HEK293 (cell line): ENCODE data around the gene FOXS1.

Source experiments
- CTCF ChIA-PET: fragments of 350-600 bp; formaldehyde crosslinking; extraction: SDS; loops from one replicate; lab custom pipeline; 2021; ENCODE audit warnings: antibody characterized with exemption; lab: Yijun Ruan, JAX
- POLR2A ChIA-PET: fragments of 300-600 bp; formaldehyde crosslinking; extraction: SDS; loops from one replicate; lab custom pipeline; 2020; ENCODE audit warnings: antibody characterized with exemption, inconsistent platforms; lab: Yijun Ruan, JAX
- H3K27ac ChIP-seq: fragments of 200-500 bp; sonication (Bioruptor generic); 2 replicates; pipeline ENCODE4 v1.5.1; 2014; ENCODE audit warnings: low read depth, low read length, control low read depth, inconsistent platforms; ENCODE audit errors: extremely low read depth
- H3K36me3 ChIP-seq, 2 experiments: fragments of 200-500 bp in 1 of 2; sonication (Bioruptor generic) in 1 of 2; 1 replicate in 1 of 2; 2 replicates in 1 of 2; pipeline ENCODE4 v1.5.1; 2014 to 2017; ENCODE audit warnings: inconsistent platforms in 2 of 2, low read length in 2 of 2; ENCODE audit not compliant: control insufficient read depth in 2 of 2, insufficient read depth in 1 of 2
- H3K4me1 ChIP-seq: fragments of 200-500 bp; sonication (Bioruptor generic); 2 replicates; pipeline ENCODE4 v1.5.1; 2014; ENCODE audit warnings: mild to moderate bottlenecking, low read length, inconsistent platforms; ENCODE audit not compliant: control insufficient read depth, insufficient read depth
- H3K4me3 ChIP-seq: 2 replicates; pipeline ENCODE4 v1.5.1; 2011; ENCODE audit warnings: low read depth, mild to moderate bottlenecking, control low read depth, low read length, moderate library complexity
- H3K9me3 ChIP-seq: fragments of 200-500 bp; sonication (Bioruptor generic); 2 replicates; pipeline ENCODE4 v1.5.1; 2014; ENCODE audit warnings: low read depth, low read length, inconsistent platforms; ENCODE audit not compliant: control insufficient read depth, insufficient read depth
- GLI2 ChIP-seq: fragments of 450-650 bp; formaldehyde crosslinking; IDR thresholded peaks from 2 replicates; pipeline ENCODE4; 2017; ENCODE audit warnings: missing biosample characterization, missing genetic modification characterization, low read depth, borderline replicate concordance
- PRDM4 ChIP-seq: fragments of 450-650 bp; formaldehyde crosslinking; IDR thresholded peaks from 2 replicates; pipeline ENCODE4 v1.5.1; 2017; ENCODE audit warnings: missing biosample characterization, missing genetic modification characterization
- SALL2 ChIP-seq: fragments of 450-650 bp; formaldehyde crosslinking; IDR thresholded peaks from 2 replicates; pipeline ENCODE4 v1.5.0; 2017; ENCODE audit warnings: missing biosample characterization, mild to moderate bottlenecking, missing genetic modification characterization, borderline replicate concordance
- ZBTB10 ChIP-seq: fragments of 450-650 bp; formaldehyde crosslinking; IDR thresholded peaks from 2 replicates; pipeline ENCODE4 v1.5.1; 2016; ENCODE audit warnings: missing biosample characterization, missing genetic modification characterization
- ZNF175 ChIP-seq: fragments of 450-650 bp; formaldehyde crosslinking; IDR thresholded peaks from 2 replicates; pipeline ENCODE4 v1.5.1; 2016; ENCODE audit warnings: missing biosample characterization, missing genetic modification characterization
- ZNF37A ChIP-seq: fragments of 450-650 bp; IDR thresholded peaks from 2 replicates; pipeline ENCODE4 v1.5.1; 2018; ENCODE audit warnings: missing biosample characterization, missing genetic modification characterization
- ZNF416 ChIP-seq: fragments of 450-650 bp; formaldehyde crosslinking; IDR thresholded peaks from 2 replicates; pipeline ENCODE4 v1.5.1; 2016; ENCODE audit warnings: missing biosample characterization, missing genetic modification characterization
- ZNF558 ChIP-seq: fragments of 450-650 bp; formaldehyde crosslinking; IDR thresholded peaks from 2 replicates; pipeline ENCODE4 v1.5.1; 2016; ENCODE audit warnings: missing biosample characterization, missing genetic modification characterization
- ZNF704 ChIP-seq: fragments of 450-650 bp; formaldehyde crosslinking; IDR thresholded peaks from 2 replicates; pipeline ENCODE4 v1.5.1; 2016; ENCODE audit warnings: missing biosample characterization, missing genetic modification characterization
- ZNF776 ChIP-seq: fragments of 450-650 bp; formaldehyde crosslinking; IDR thresholded peaks from 2 replicates; pipeline ENCODE4 v1.5.0; 2017; ENCODE audit warnings: missing biosample characterization, missing genetic modification characterization, borderline replicate concordance
- TF ChIP-seq, protein P1 (sequence below): fragments of 450-650 bp; formaldehyde crosslinking; IDR thresholded peaks from 2 replicates; pipeline ENCODE4 v1.5.1; 2017; ENCODE audit warnings: missing biosample characterization, missing genetic modification characterization
- TF ChIP-seq, protein P2 (sequence below): fragments of 450-650 bp; formaldehyde crosslinking; IDR thresholded peaks from 2 replicates; pipeline ENCODE4 v1.5.1; 2016; ENCODE audit warnings: missing biosample characterization, missing genetic modification characterization
- TF ChIP-seq, protein P3 (sequence below): fragments of 450-650 bp; formaldehyde crosslinking; IDR thresholded peaks from 2 replicates; pipeline ENCODE4 v1.5.1; 2016; ENCODE audit warnings: missing biosample characterization, missing genetic modification characterization, borderline replicate concordance

Gene FOXS1

GRCh38 chr20:31801508-31801907, 43.9 kb downstream of the FOXS1 start (continued):
- TF ChIP-seq, protein P1, sequence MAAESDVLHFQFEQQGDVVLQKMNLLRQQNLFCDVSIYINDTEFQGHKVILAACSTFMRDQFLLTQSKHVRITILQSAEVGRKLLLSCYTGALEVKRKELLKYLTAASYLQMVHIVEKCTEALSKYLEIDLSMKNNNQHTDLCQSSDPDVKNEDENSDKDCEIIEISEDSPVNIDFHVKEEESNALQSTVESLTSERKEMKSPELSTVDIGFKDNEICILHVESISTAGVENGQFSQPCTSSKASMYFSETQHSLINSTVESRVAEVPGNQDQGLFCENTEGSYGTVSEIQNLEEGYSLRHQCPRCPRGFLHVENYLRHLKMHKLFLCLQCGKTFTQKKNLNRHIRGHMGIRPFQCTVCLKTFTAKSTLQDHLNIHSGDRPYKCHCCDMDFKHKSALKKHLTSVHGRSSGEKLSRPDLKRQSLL (tag by site-specific recombination): no peak
- TF ChIP-seq PRDM4: no peak

DNA sequence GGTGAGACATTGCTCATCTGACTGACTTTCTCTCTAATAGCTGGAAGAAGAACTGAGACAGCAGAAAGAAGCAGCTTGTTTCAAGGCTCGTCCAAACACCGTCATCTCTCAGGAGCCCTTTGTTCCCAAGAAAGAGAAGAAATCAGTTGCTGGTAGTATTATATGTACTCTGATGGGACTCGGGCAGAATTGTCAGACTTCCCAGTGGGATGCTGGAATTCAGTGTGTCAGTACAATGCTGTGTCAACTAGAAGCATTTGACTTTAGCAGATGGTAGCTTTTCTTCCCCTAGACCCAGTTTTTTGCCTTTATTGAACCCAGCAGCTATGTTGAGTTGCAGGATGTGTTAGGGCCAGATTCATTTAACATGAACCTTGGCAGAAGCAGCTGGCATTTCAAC, 48.0 kb downstream of the FOXS1 start:
- CTCF ChIA-PET: no interaction called here
- Histone ChIP-seq H3K4me1 (no peaks in the 10 kb centered on the region), H3K36me3 (peaks cover 81 to 94% of the 10 kb centered on the region in 2 experiments)
- TF ChIP-seq, protein P2, sequence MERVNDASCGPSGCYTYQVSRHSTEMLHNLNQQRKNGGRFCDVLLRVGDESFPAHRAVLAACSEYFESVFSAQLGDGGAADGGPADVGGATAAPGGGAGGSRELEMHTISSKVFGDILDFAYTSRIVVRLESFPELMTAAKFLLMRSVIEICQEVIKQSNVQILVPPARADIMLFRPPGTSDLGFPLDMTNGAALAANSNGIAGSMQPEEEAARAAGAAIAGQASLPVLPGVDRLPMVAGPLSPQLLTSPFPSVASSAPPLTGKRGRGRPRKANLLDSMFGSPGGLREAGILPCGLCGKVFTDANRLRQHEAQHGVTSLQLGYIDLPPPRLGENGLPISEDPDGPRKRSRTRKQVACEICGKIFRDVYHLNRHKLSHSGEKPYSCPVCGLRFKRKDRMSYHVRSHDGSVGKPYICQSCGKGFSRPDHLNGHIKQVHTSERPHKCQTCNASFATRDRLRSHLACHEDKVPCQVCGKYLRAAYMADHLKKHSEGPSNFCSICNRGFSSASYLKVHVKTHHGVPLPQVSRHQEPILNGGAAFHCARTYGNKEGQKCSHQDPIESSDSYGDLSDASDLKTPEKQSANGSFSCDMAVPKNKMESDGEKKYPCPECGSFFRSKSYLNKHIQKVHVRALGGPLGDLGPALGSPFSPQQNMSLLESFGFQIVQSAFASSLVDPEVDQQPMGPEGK (tag by site-specific recombination): no peak
- TF ChIP-seq ZNF558: no peak
- TF ChIP-seq ZNF416: no peak
- TF ChIP-seq, protein P3, sequence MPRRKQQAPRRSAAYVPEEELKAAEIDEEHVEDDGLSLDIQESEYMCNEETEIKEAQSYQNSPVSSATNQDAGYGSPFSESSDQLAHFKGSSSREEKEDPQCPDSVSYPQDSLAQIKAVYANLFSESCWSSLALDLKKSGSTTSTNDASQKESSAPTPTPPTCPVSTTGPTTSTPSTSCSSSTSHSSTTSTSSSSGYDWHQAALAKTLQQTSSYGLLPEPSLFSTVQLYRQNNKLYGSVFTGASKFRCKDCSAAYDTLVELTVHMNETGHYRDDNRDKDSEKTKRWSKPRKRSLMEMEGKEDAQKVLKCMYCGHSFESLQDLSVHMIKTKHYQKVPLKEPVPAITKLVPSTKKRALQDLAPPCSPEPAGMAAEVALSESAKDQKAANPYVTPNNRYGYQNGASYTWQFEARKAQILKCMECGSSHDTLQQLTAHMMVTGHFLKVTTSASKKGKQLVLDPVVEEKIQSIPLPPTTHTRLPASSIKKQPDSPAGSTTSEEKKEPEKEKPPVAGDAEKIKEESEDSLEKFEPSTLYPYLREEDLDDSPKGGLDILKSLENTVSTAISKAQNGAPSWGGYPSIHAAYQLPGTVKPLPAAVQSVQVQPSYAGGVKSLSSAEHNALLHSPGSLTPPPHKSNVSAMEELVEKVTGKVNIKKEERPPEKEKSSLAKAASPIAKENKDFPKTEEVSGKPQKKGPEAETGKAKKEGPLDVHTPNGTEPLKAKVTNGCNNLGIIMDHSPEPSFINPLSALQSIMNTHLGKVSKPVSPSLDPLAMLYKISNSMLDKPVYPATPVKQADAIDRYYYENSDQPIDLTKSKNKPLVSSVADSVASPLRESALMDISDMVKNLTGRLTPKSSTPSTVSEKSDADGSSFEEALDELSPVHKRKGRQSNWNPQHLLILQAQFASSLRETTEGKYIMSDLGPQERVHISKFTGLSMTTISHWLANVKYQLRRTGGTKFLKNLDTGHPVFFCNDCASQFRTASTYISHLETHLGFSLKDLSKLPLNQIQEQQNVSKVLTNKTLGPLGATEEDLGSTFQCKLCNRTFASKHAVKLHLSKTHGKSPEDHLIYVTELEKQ (tag by site-specific recombination): no peak
- TF ChIP-seq ZNF776: no peak
- no peak for TF ChIP-seq ZNF704 (tag by site-specific recombination)
- no peak for TF ChIP-seq SALL2 (tag by site-specific recombination)
- no peak for TF ChIP-seq ZNF175 (tag by site-specific recombination)
- no peak for TF ChIP-seq GLI2 (tag by site-specific recombination)
- no peak for TF ChIP-seq ZBTB10 (tag by site-specific recombination)
- TF ChIP-seq ZNF37A: no peak
- TF ChIP-seq, all 188 proteins: peak for 0
- POLR2A ChIA-PET: no interaction called here
- H3K9me3 ChIP-seq: no peaks in the 10 kb centered on the region
- no peak overlapping the region for H3K4me3 ChIP-seq
- H3K27ac ChIP-seq: no peak overlapping the region
